HUES48 (cell line): ENCODE data around the gene DNAH6.

Experiments used
- H3K27ac ChIP-seq: one replicate; pipeline ENCODE4 v1.7.0; 2013; ENCODE audit warnings: low read depth, low read length, inconsistent platforms
- H3K27me3 ChIP-seq: 2 replicates; pipeline ENCODE4 v1.6.1; 2013; ENCODE audit warnings: mild to moderate bottlenecking, low read length; ENCODE audit not compliant: control insufficient read depth, insufficient read depth
- H3K36me3 ChIP-seq: 2 replicates; pipeline ENCODE4 v1.6.1; 2013; ENCODE audit warnings: low read length; ENCODE audit not compliant: control insufficient read depth, insufficient read depth
- H3K4me1 ChIP-seq: 2 replicates; pipeline ENCODE4 v1.6.1; 2013; ENCODE audit warnings: mild to moderate bottlenecking, low read length; ENCODE audit not compliant: control insufficient read depth, insufficient read depth
- H3K4me3 ChIP-seq: 2 replicates; pipeline ENCODE4 v1.5.1; 2013; ENCODE audit warnings: mild to moderate bottlenecking, low read depth, low read length
- H3K9ac ChIP-seq: 2 replicates; pipeline ENCODE4 v1.6.1; 2013; ENCODE audit warnings: mild to moderate bottlenecking, low read depth, low read length, moderate library complexity
- H3K9me3 ChIP-seq: 2 replicates; pipeline ENCODE4 v1.6.1; 2013; ENCODE audit warnings: low read length; ENCODE audit not compliant: control insufficient read depth, insufficient read depth

DNAH6 gene

DNA sequence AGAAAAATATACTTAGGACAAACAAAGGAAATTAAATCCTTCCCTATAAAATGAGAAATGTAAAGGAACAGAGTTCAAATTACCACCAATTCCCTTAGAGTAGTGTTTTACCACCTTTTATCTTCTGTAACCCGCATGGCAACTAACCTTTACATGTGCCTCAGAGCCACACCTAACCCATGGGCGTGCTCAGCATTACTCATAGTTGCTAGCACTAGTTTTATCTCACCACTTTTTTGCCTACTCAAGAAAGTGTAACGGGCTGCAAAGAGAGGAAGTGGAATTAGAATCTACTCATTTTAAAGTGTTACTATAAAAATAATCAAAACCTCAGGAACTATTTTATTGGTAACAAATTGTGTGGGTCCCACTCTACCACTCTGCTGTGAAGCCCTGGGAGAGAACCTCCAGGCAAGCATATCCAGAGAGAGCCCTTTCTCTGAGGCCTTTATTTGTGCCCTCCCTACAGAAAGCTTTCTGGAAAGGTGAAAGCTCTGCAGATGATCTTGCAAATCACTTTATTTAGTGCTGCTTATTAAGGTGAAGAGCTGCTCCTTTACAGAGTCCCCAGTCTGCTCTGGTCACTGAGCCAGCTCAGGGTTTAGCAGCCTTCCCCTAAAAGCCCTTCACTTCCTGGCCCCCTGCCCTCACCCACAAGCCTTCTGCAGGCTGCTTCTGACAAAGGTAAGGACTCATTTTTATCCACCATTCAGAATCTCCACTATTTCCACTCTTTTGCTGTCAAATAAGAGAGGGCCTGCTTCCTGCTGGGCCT is 265.8 kb downstream of the DNAH6 start:
- H3K4me1 ChIP-seq, result 0 out of 2 replicates have a peak, but pooled peaks cover 3% of the 10 kb centered on the region
- no peak overlapping the region for H3K4me3 ChIP-seq
- H3K27me3 ChIP-seq, result no peaks in the 10 kb centered on the region
- no peaks in the 10 kb centered on the region for H3K9me3 ChIP-seq
- no peak overlapping the region for H3K27ac ChIP-seq
- no peak overlapping the region for H3K9ac ChIP-seq
- H3K36me3 ChIP-seq, result no peaks in the 10 kb centered on the region

DNA sequence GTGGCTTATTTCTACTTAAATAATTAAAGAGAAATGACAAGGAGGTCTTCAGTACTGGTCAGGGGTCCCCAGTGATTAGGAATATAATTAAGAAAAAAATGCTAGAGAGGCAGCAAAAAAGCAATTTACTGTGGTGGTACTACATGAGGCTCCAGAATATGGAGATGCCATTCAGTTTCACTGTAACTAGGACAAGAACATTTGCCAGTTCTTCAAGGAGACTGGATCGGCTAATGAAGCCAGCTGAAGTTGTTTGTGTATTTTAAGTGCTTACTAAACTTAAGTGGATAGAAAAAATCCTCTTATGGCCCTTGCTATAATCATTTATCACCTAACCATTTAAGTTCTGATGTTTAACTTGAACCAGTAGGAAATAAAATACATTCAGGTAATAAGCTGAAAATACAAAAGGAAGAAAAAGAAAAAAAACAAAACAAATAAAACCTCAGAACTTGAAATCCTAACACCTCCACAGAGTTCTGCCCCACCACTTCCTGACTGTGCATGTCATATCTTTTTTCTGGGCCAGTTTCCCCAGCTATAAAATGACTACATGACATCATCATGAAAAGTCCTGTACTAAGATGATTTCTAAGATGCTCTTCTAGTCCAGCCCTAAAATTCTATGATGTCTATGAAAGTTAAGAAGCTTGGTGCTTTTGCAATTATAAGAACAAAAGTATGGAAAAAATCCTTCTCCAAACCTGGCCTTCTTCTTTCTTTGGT is 266.6 kb downstream of the DNAH6 start:
- no peaks in the 10 kb centered on the region for H3K27me3 ChIP-seq
- no peaks in the 10 kb centered on the region for H3K36me3 ChIP-seq
- H3K9me3 ChIP-seq, result no peaks in the 10 kb centered on the region
- H3K4me3 ChIP-seq, result no peak overlapping the region
- H3K9ac ChIP-seq, result no peak overlapping the region
- no peak overlapping the region for H3K27ac ChIP-seq
- 0 out of 2 replicates have a peak, but pooled peaks cover 3% of the 10 kb centered on the region for H3K4me1 ChIP-seq

DNA sequence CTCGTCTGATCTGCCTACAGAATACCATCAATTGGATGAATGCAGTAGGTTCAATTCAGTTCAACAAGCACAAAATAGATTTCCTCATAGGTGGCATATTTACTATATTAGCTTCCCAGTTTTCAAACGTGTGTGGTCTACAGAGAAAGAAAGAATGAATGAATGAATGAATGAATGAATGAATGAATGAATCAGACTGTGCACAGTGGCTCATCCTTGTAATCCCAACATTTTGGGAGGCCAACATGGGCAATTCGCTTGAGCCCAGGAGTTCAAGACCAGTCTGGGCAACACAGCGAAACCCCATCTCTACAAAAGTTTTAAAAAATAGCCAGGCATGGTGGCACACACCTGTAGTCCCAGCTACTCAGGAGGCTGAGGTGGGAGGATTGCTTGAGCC is 269.7 kb downstream of the DNAH6 start:
- Histone ChIP-seq H3K4me3 (no peak overlapping the region), H3K27ac (no peak overlapping the region), H3K27me3 (no peaks in the 10 kb centered on the region), H3K36me3 (no peaks in the 10 kb centered on the region), H3K9ac (no peak overlapping the region), H3K9me3 (no peaks in the 10 kb centered on the region), H3K4me1 (0 out of 2 replicates have a peak, but pooled peaks cover 3% of the 10 kb centered on the region)

DNA sequence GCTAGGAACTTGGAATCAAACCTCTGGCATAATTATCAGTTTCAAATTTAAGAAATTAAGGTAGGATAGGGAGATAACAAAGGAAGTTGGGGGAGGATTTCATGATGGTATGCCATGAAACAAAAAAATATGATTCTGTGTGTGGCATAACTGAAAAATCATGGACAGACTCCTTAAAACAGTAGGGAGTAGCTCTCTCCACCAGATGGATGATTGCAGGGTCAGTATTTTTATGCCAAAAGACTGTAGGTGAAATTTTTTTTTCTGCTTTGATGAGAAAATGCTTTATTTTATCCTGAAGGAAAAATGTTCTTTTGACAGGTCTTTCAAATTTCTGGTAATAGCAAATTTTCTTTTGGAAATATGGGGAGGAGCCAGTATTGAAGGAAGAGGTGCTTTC is 270.3 kb downstream of the DNAH6 start:
- H3K36me3 ChIP-seq, result no peaks in the 10 kb centered on the region
- H3K27ac ChIP-seq, result no peak overlapping the region
- no peaks in the 10 kb centered on the region for H3K9me3 ChIP-seq
- no peak overlapping the region for H3K4me3 ChIP-seq
- H3K4me1 ChIP-seq, result 0 out of 2 replicates have a peak, but pooled peaks cover 3% of the 10 kb centered on the region
- H3K27me3 ChIP-seq, result no peaks in the 10 kb centered on the region
- H3K9ac ChIP-seq, result no peak overlapping the region

DNA sequence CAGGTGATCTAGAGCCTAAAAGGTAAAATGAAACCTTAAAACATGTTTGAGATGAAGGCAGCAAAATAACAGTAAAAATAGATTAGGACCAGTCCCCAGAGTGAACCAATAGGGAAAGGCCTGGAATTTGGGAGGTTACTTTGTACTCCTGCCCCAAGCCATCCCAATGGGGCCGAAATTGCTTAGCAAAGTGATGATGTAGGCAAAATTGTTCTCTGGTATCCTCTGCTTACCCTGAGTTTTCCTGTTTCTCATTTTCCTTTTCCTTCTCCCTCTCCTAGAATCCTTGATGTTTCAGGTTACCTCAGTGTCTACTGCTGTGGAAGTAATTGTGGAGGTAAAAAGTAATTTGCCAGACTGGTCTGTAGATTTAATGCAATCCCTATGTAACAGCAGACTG is 271.7 kb downstream of the DNAH6 start:
- Histone ChIP-seq H3K9me3 (no peaks in the 10 kb centered on the region), H3K4me3 (no peak overlapping the region), H3K4me1 (no peaks in the 10 kb centered on the region), H3K27ac (no peak overlapping the region), H3K36me3 (no peaks in the 10 kb centered on the region), H3K9ac (no peak overlapping the region), H3K27me3 (no peaks in the 10 kb centered on the region)

DNA sequence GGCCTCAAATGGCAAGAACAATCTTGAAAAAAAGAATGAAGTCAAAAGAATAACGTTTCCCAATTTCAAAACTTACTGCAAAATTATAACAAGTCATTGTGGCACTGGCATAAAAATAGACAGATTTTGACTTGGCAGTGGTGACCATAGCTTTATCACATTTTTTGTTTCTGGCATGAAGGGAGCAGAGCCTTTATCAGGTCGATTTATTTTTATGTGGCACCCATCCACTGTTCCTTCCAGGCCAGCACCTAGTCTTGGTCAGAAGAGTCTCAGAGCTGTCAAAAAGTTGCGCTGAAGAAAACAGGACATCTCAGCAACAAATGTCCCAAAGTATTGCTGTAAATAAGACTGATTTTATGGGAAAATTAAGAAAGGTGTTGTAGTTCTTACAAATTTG is 272.2 kb downstream of the DNAH6 start:
- Histone ChIP-seq H3K4me1 (no peaks in the 10 kb centered on the region), H3K27me3 (no peaks in the 10 kb centered on the region), H3K4me3 (no peak overlapping the region), H3K36me3 (no peaks in the 10 kb centered on the region), H3K27ac (no peak overlapping the region), H3K9me3 (no peaks in the 10 kb centered on the region), H3K9ac (no peak overlapping the region)

DNA sequence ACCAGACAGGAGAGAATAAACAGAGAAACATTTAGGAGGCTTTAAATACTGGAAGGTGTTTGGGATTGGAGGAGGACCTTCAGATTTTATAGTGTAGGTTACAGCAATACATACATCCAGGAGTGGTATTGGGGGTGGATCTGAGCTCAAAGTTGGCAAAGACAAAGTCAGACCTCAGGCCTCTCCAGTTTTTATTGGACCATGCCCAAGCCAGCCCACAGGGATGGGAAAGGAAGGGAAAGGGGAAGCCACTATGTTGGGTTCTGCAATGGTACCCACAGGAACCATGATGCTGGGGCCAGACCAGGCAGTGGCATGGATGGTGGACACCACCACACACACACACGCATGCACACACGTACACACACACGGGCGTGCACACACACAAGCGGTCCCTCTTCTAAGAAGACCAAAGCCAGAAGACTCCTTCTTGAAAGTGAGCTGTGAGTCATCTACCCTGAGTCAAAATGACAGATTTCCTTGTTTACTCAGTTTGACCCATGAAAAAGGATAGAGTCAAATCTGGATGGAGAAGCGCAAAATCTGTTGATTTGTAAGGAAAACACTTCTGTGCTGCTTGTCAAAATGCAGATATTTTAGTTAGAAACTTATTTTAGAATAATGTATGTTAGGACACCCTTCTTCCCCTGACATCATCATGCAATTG is 276.7 kb downstream of the DNAH6 start:
- Histone ChIP-seq H3K9me3 (no peaks in the 10 kb centered on the region), H3K36me3 (no peaks in the 10 kb centered on the region), H3K27me3 (no peaks in the 10 kb centered on the region), H3K9ac (no peak overlapping the region), H3K4me3 (no peak overlapping the region), H3K27ac (no peak overlapping the region), H3K4me1 (no peaks in the 10 kb centered on the region)

DNA sequence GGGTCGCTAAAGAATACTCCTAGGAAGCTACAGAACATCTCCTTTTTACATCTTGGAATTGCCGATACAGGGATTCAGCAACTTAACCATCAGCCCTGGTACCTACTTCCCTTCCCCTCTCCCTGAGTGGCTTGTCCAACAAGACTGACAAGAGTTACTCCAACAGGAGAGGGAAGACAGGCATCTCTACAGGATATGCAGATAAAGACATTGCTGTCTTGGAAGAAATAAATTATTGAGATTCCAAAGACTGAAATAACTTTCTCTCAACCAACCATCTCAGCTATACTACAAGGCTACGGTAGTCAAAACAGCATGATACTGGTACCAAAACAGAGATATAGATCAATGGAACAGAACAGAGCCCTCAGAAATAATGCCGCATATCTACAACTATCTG is 277.3 kb downstream of the DNAH6 start:
- no peaks in the 10 kb centered on the region for H3K9me3 ChIP-seq
- H3K4me3 ChIP-seq, result no peak overlapping the region
- H3K36me3 ChIP-seq, result no peaks in the 10 kb centered on the region
- H3K4me1 ChIP-seq, result no peaks in the 10 kb centered on the region
- H3K27me3 ChIP-seq, result no peaks in the 10 kb centered on the region
- H3K27ac ChIP-seq, result no peak overlapping the region
- no peak overlapping the region for H3K9ac ChIP-seq

DNA sequence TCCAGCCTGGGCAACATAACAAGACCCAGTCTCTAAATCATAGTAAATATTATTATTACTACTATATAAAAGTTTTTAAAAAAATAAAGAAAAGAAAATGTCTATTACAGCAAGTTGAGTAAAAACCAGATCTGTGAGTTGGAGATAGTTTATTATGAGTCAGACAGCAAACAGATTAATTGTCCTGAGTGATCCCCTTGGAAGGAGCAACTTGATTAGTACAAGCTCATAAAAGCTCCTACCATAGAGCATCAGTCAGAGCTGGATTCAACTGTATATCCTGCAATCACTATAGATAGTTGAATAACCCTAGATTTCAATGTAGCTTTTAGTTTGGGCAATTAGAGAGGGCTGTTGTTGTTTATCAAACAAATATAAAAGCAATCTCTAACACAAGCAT is 280.5 kb downstream of the DNAH6 start:
- H3K27ac ChIP-seq, result no peak overlapping the region
- H3K9me3 ChIP-seq, result no peaks in the 10 kb centered on the region
- H3K9ac ChIP-seq, result no peak overlapping the region
- H3K4me1 ChIP-seq, result peaks cover 13% of the 10 kb centered on the region
- no peaks in the 10 kb centered on the region for H3K27me3 ChIP-seq
- H3K36me3 ChIP-seq, result no peaks in the 10 kb centered on the region
- no peak overlapping the region for H3K4me3 ChIP-seq

DNA sequence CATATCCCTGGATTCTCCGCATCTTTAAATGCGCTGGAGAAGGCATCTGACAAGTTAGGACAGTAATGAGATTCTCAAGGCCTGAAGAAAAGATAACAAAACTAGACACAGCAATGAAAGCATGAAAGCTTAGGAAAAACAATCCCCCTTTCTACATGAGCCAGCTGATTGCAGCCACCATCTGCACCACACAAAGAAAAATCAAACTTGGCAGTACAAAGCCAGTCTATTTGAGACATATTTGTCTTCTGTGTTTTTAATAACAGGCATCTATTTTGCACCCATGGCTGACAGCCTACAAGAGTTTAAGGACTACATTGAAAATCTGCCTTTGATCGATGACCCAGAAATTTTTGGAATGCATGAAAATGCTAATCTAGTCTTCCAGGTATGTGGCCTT is 281.0 kb downstream of the DNAH6 start:
- Histone ChIP-seq H3K27me3 (no peaks in the 10 kb centered on the region), H3K36me3 (no peaks in the 10 kb centered on the region)

DNA sequence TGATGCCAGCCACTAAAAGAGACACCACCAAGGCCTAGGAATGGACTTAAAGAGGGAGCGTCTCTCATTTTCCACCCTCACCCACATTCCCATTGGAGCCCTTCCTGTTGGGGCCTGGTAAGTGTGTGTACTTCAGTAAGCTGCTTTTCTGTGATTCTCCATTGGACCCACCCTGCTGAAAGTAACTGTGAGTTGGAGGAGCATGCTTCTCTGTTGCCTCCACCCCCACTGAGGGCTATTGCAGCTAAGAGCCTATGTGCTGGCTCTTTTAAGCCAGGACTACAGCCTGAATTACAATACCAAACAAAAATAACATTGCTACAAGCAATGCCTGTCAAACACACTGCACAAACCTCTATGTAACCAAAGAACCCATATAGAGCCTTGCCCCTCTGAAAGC is 283.5 kb downstream of the DNAH6 start:
- Histone ChIP-seq H3K4me1 (peaks cover 13% of the 10 kb centered on the region), H3K4me3 (peak overlapping the region; percentile 40), H3K36me3 (no peaks in the 10 kb centered on the region), H3K27me3 (no peaks in the 10 kb centered on the region), H3K9me3 (no peaks in the 10 kb centered on the region), H3K27ac (peak overlapping the region; percentile 78), H3K9ac (no peak overlapping the region)

More for the DNA sequence above, 281.0 kb downstream of the DNAH6 start:
- no peak overlapping the region for H3K9ac ChIP-seq
- no peaks in the 10 kb centered on the region for H3K9me3 ChIP-seq
- no peak overlapping the region for H3K4me3 ChIP-seq
- no peak overlapping the region for H3K27ac ChIP-seq
- H3K4me1 ChIP-seq, result peaks cover 13% of the 10 kb centered on the region
